Hepatocyte (in vitro differentiated cells): ENCODE results near the gene CDH12.

Experiments
- EZH2 ChIP-seq: fragments of 200-600 bp; sonication (generic); IDR thresholded peaks from 2 replicates; pipeline ENCODE4 v1.6.1; 2016; ENCODE audit warnings: antibody characterized with exemption, mild to moderate bottlenecking, borderline replicate concordance
- EZH2phosphoT487 ChIP-seq: fragments of 200-600 bp; sonication (generic); IDR thresholded peaks from one replicate; pipeline ENCODE4 v1.6.1; 2018; ENCODE audit warnings: antibody characterized with exemption, mild to moderate bottlenecking, low read depth, moderate library complexity; ENCODE audit not compliant: unreplicated experiment, severe bottlenecking
- TF ChIP-seq, protein P1 (sequence below): fragments of 200-600 bp; sonication (generic); IDR thresholded peaks from 2 replicates; pipeline ENCODE4 v1.5.1; 2016; ENCODE audit warnings: antibody characterized with exemption, mild to moderate bottlenecking; ENCODE audit not compliant: poor library complexity

- TF ChIP-seq, protein P1, sequence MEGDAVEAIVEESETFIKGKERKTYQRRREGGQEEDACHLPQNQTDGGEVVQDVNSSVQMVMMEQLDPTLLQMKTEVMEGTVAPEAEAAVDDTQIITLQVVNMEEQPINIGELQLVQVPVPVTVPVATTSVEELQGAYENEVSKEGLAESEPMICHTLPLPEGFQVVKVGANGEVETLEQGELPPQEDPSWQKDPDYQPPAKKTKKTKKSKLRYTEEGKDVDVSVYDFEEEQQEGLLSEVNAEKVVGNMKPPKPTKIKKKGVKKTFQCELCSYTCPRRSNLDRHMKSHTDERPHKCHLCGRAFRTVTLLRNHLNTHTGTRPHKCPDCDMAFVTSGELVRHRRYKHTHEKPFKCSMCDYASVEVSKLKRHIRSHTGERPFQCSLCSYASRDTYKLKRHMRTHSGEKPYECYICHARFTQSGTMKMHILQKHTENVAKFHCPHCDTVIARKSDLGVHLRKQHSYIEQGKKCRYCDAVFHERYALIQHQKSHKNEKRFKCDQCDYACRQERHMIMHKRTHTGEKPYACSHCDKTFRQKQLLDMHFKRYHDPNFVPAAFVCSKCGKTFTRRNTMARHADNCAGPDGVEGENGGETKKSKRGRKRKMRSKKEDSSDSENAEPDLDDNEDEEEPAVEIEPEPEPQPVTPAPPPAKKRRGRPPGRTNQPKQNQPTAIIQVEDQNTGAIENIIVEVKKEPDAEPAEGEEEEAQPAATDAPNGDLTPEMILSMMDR, result no peak
- no peak for TF ChIP-seq EZH2phosphoT487
- no peak for TF ChIP-seq EZH2
Observed at GRCh38 chr5:22108545-22108944, 744.6 kb downstream of the CDH12 start.
